H1 (cell line): Measurements from ENCODE around the gene REC8.

Experiments
- CEBPB ChIP-seq: IDR thresholded peaks from 2 replicates; pipeline ENCODE4 v1.6.1; 2012; ENCODE audit warnings: low read depth, low read length
- EP300 ChIP-seq, 2 experiments: IDR thresholded peaks; 1 replicate in 1 of 2; 2 replicates in 1 of 2; pipeline ENCODE4 v1.6.1; 2011 to 2012; ENCODE audit warnings: low read depth in 2 of 2, low read length in 2 of 2, mild to moderate bottlenecking in 2 of 2, borderline replicate concordance in 1 of 2, inconsistent platforms in 1 of 2, moderate library complexity in 1 of 2
- JUN ChIP-seq: IDR thresholded peaks from 2 replicates; pipeline ENCODE4 v1.6.1; 2011; ENCODE audit warnings: low read depth, mild to moderate bottlenecking, improper control_type of control experiment, low read length
- POLR2A ChIP-seq, 2 experiments: IDR thresholded peaks; 1 replicate in 1 of 2; 2 replicates in 1 of 2; pipeline ENCODE4 v1.6.1; 2011; ENCODE audit warnings: low read depth in 2 of 2, low read length in 2 of 2, mild to moderate bottlenecking in 2 of 2; ENCODE audit errors: control extremely low read depth in 1 of 2
- RAD21 ChIP-seq, 2 experiments: IDR thresholded peaks in 1 of 2; conservative IDR thresholded peaks in 1 of 2; 2 replicates each; pipeline ENCODE4 v1.6.1; 2011; ENCODE audit warnings: low read depth in 2 of 2, low read length in 2 of 2, improper control_type of control experiment in 1 of 2, inconsistent platforms in 1 of 2, mild to moderate bottlenecking in 1 of 2, moderate library complexity in 1 of 2
- RXRA ChIP-seq: IDR thresholded peaks from 2 replicates; pipeline ENCODE4 v1.6.1; 2011; ENCODE audit warnings: low read depth, mild to moderate bottlenecking, low read length, moderate library complexity; ENCODE audit not compliant: insufficient read depth
- TF ChIP-seq, protein P1 (sequence below), 3 experiments: IDR thresholded peaks; 1 replicate in 2 of 3; 2 replicates in 1 of 3; pipeline versions ENCODE4 v1.5.1 to v1.6.1; 2011; ENCODE audit warnings: low read length in 3 of 3, mild to moderate bottlenecking in 3 of 3, inconsistent platforms in 2 of 3, low read depth in 1 of 3, moderate library complexity in 1 of 3; ENCODE audit not compliant: insufficient read depth in 1 of 3; ENCODE audit errors: control extremely low read depth in 1 of 3

- TF ChIP-seq, protein P1, sequence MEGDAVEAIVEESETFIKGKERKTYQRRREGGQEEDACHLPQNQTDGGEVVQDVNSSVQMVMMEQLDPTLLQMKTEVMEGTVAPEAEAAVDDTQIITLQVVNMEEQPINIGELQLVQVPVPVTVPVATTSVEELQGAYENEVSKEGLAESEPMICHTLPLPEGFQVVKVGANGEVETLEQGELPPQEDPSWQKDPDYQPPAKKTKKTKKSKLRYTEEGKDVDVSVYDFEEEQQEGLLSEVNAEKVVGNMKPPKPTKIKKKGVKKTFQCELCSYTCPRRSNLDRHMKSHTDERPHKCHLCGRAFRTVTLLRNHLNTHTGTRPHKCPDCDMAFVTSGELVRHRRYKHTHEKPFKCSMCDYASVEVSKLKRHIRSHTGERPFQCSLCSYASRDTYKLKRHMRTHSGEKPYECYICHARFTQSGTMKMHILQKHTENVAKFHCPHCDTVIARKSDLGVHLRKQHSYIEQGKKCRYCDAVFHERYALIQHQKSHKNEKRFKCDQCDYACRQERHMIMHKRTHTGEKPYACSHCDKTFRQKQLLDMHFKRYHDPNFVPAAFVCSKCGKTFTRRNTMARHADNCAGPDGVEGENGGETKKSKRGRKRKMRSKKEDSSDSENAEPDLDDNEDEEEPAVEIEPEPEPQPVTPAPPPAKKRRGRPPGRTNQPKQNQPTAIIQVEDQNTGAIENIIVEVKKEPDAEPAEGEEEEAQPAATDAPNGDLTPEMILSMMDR (IDR thresholded peaks at IDR 0.05; ENCODE audit: control extremely low read depth in 1 of 3, insufficient read depth in 1 of 3, low read depth in 1 of 3, low read length in 3 of 3): no peak
- TF ChIP-seq CEBPB (no peak), EP300 (IDR thresholded peaks at IDR 0.05; ENCODE audit: borderline replicate concordance in 1 of 2, low read depth in 2 of 2, low read length in 2 of 2) (no peak), RXRA (no peak), POLR2A (IDR thresholded peaks at IDR 0.05; ENCODE audit: control extremely low read depth in 1 of 2, low read depth in 2 of 2, low read length in 2 of 2) (no peak), JUN (no peak), RAD21 (IDR thresholded peaks at IDR 0.05 in 1 of 2, conservative IDR thresholded peaks at IDR 0.05 in 1 of 2; ENCODE audit: low read depth in 2 of 2, low read length in 2 of 2) (no peak)
Measured at GRCh38 chr14:24228902-24229301, 57.0 kb downstream of the REC8 start.
